IMR-90 (cell line): Measurements from ENCODE around the gene HEYL. TPM values are rescaled to one million over a fixed set of nuclear protein-coding genes. Genes with fewer than 3 reads are reported as not detected.

Experiments used
- ATAC-seq: fragments of 200-7000 bp; cut with Tn5 transposase; 2 replicates; pipeline ENCODE4 v1.9.1; 2020; ENCODE audit warnings: low read depth, mild to moderate bottlenecking, moderate library complexity
- BruUV-seq: library from RNA; stranded (reverse); fragments of 400-500 nt; replicated peaks from 2 replicates; lab custom pipeline; 2021; lab: Mats Ljungman, UMichigan
- CTCF ChIA-PET: fragments of 300-600 bp; formaldehyde crosslinking; extraction: SDS; loops from one replicate; lab custom pipeline; 2021; ENCODE audit warnings: antibody characterized with exemption; lab: Yijun Ruan, JAX
- POLR2A ChIA-PET: fragments of 300-600 bp; sonication (Branson Sonifier 250); formaldehyde crosslinking; loops from one replicate; lab custom pipeline; 2022; ENCODE audit warnings: antibody characterized with exemption; ENCODE audit not compliant: unreplicated experiment; lab: Charles Lee
- DNase-seq: peaks from one replicate; pipeline ENCODE4 v3.0.0; 2013
- H2AFZ ChIP-seq: replicated peaks from 2 replicates; pipeline ENCODE3; 2013; ENCODE audit warnings: low read length, mild to moderate bottlenecking; ENCODE audit not compliant: poor library complexity
- H2AK5ac ChIP-seq: 2 replicates; pipeline ENCODE4 v1.6.1; 2013; ENCODE audit warnings: low read depth, low read length, inconsistent platforms
- H2AK9ac ChIP-seq: replicated peaks from 2 replicates; pipeline ENCODE3; 2013; ENCODE audit warnings: mild to moderate bottlenecking, low read depth, low read length, moderate library complexity; ENCODE audit not compliant: poor library complexity
- H2BK120ac ChIP-seq: 2 replicates; pipeline ENCODE4 v1.6.1; 2013; ENCODE audit warnings: low read depth, low read length, inconsistent platforms
- H2BK15ac ChIP-seq: 3 replicates; pipeline ENCODE4 v1.6.1; 2013; ENCODE audit warnings: low read depth, low read length, inconsistent platforms
- H2BK20ac ChIP-seq: 2 replicates; pipeline ENCODE4 v1.6.1; 2013; ENCODE audit warnings: low read depth, mild to moderate bottlenecking, inconsistent platforms, low read length, moderate library complexity
- H2BK5ac ChIP-seq: 2 replicates; pipeline ENCODE4 v1.6.1; 2013; ENCODE audit warnings: mild to moderate bottlenecking, low read depth, low read length, inconsistent platforms; ENCODE audit not compliant: poor library complexity, severe bottlenecking
- H3K14ac ChIP-seq: replicated peaks from 2 replicates; pipeline ENCODE4 v1.6.1; 2013; ENCODE audit warnings: low read depth, low read length, inconsistent platforms
- H3K18ac ChIP-seq: 2 replicates; pipeline ENCODE4 v1.6.1; 2013; ENCODE audit warnings: low read depth, low read length, control low read depth
- H3K23ac ChIP-seq: 2 replicates; pipeline ENCODE4 v1.6.1; 2013; ENCODE audit warnings: low read depth, low read length, inconsistent platforms
- H3K27ac ChIP-seq: 2 replicates; pipeline ENCODE4 v1.5.1; 2013; ENCODE audit warnings: mild to moderate bottlenecking, control low read depth, low read length; ENCODE audit not compliant: insufficient read depth
- H3K27me3 ChIP-seq: 2 replicates; pipeline ENCODE4 v1.6.1; 2013; ENCODE audit warnings: low read length; ENCODE audit not compliant: control insufficient read depth, insufficient read depth
- H3K36me3 ChIP-seq: 2 replicates; pipeline ENCODE4 v1.6.1; 2013; ENCODE audit warnings: low read length, mixed read lengths; ENCODE audit not compliant: control insufficient read depth, insufficient read depth
- H3K4ac ChIP-seq: 2 replicates; pipeline ENCODE4 v1.6.1; 2013; ENCODE audit warnings: low read depth, low read length, inconsistent platforms
- H3K4me1 ChIP-seq: 2 replicates; pipeline ENCODE4 v1.6.1; 2013; ENCODE audit warnings: low read length, mixed read lengths; ENCODE audit not compliant: control insufficient read depth, insufficient read depth
- H3K4me2 ChIP-seq: 2 replicates; pipeline ENCODE4 v1.6.1; 2013; ENCODE audit warnings: low read depth, mild to moderate bottlenecking, control low read depth, low read length, moderate library complexity
- H3K4me3 ChIP-seq: 2 replicates; pipeline ENCODE4 v1.5.1; 2013; ENCODE audit warnings: low read depth, mild to moderate bottlenecking, control low read depth, low read length, moderate library complexity; ENCODE audit not compliant: insufficient read depth
- H3K56ac ChIP-seq: 2 replicates; pipeline ENCODE4 v1.6.1; 2013; ENCODE audit warnings: low read length, inconsistent platforms; ENCODE audit not compliant: insufficient read depth; ENCODE audit errors: extremely low read depth
- H3K79me1 ChIP-seq, 2 experiments: 2 replicates each; pipeline ENCODE4 v1.6.1; 2013; ENCODE audit warnings: low read length in 2 of 2, inconsistent platforms in 1 of 2, low read depth in 1 of 2
- H3K9ac ChIP-seq: 2 replicates; pipeline ENCODE4 v1.6.1; 2013; ENCODE audit warnings: low read depth, low read length, control low read depth
- H3K9me1 ChIP-seq: 2 replicates; pipeline ENCODE4 v1.6.1; 2013; ENCODE audit warnings: low read length, inconsistent platforms; ENCODE audit not compliant: insufficient read depth
- H3K9me3 ChIP-seq: 2 replicates; pipeline ENCODE4 v1.6.1; 2013; ENCODE audit warnings: low read length; ENCODE audit not compliant: control insufficient read depth, insufficient read depth
- H4K20me1 ChIP-seq: 2 replicates; pipeline ENCODE4 v1.6.1; 2013; ENCODE audit warnings: low read length, inconsistent platforms; ENCODE audit not compliant: insufficient read depth
- H4K5ac ChIP-seq: 2 replicates; pipeline ENCODE4 v1.6.1; 2013; ENCODE audit warnings: mild to moderate bottlenecking, low read depth, low read length, control low read depth
- H4K8ac ChIP-seq, 2 experiments: 2 replicates each; pipeline ENCODE4 v1.6.1; 2013; ENCODE audit warnings: low read depth in 2 of 2, low read length in 2 of 2, control low read depth in 1 of 2, inconsistent platforms in 1 of 2
- H4K91ac ChIP-seq: 2 replicates; pipeline ENCODE4 v1.6.1; 2013; ENCODE audit warnings: low read depth, low read length, inconsistent platforms; ENCODE audit not compliant: insufficient read depth
- BHLHE40 ChIP-seq: fragments of 150-350 bp; IDR thresholded peaks from 2 replicates; pipeline ENCODE4 v1.6.1; 2016; ENCODE audit warnings: mild to moderate bottlenecking, low read depth, low read length
- CEBPB ChIP-seq: IDR thresholded peaks from 2 replicates; pipeline ENCODE4 v1.6.1; 2012; ENCODE audit warnings: low read depth, low read length, improper control_type of control experiment
- CHD1 ChIP-seq: IDR thresholded peaks from 2 replicates; pipeline ENCODE4 v1.6.1; 2012; ENCODE audit warnings: low read depth, low read length, improper control_type of control experiment
- CTCF ChIP-seq: conservative IDR thresholded peaks from 2 replicates; pipeline ENCODE4 v1.5.1; 2012; ENCODE audit warnings: mild to moderate bottlenecking, low read depth, low read length, improper control_type of control experiment
- ELK1 ChIP-seq: fragments of 150-350 bp; IDR thresholded peaks from 2 replicates; pipeline ENCODE4 v1.6.1; 2016; ENCODE audit warnings: low read depth, mild to moderate bottlenecking, low read length, moderate library complexity, borderline replicate concordance
- MAFK ChIP-seq: IDR thresholded peaks from 2 replicates; pipeline ENCODE4 v1.6.1; 2012; ENCODE audit warnings: low read depth, low read length, improper control_type of control experiment
- MAZ ChIP-seq: IDR thresholded peaks from 2 replicates; pipeline ENCODE4 v1.6.1; 2012; ENCODE audit warnings: low read depth, mild to moderate bottlenecking, low read length, improper control_type of control experiment, moderate library complexity, borderline replicate concordance
- NFE2L2 ChIP-seq: fragments of 150-350 bp; IDR thresholded peaks from 2 replicates; pipeline ENCODE4 v1.6.1; 2016; ENCODE audit warnings: low read depth, mild to moderate bottlenecking, low read length
- RCOR1 ChIP-seq: IDR thresholded peaks from 2 replicates; pipeline ENCODE4 v1.6.1; 2012; ENCODE audit warnings: mild to moderate bottlenecking, low read length, improper control_type of control experiment; ENCODE audit not compliant: insufficient replicate concordance
- SMC3 ChIP-seq: fragments of 150-350 bp; IDR thresholded peaks from 2 replicates; pipeline ENCODE4 v1.6.1; 2016; ENCODE audit warnings: low read depth, mild to moderate bottlenecking, antibody characterized with exemption, low read length, moderate library complexity
- USF2 ChIP-seq: fragments of 150-350 bp; IDR thresholded peaks from 2 replicates; pipeline ENCODE4 v1.6.1; 2017; ENCODE audit warnings: mild to moderate bottlenecking, antibody characterized with exemption, low read length, low read depth
- WGBS, 2 experiments: methylation state at CpG; one replicate each; pipeline versions ENCODE4 v1.1.5 to v1.1.7; 2013; ENCODE audit warnings: missing lambda C conversion rate in 2 of 2; ENCODE audit not compliant: insufficient read length in 1 of 2; ENCODE audit errors: extremely low coverage in 2 of 2; 5-methylcytosine and 5-hydroxymethylcytosine counted together
- dilution Hi-C: fragments of 300-500 bp; cut with HindIII; formaldehyde crosslinking; loops from one replicate; pipeline ENCODE4 v1.14.3; 2018; ENCODE audit warnings: low sequenced_read_pairs; ENCODE audit not compliant: unreplicated experiment
- in situ Hi-C: fragments of 300-500 bp; cut with MboI; formaldehyde crosslinking; loops from 3 replicates; pipeline ENCODE4 v1.14.3; 2019; ENCODE audit warnings: low sequenced_read_pairs, inconsistent platforms, mixed read lengths
- intact Hi-C: fragments of 100-400 bp; cut with micrococcal nuclease; formaldehyde crosslinking; loops from 2 replicates; pipeline ENCODE4 v1.10.0; 2022
- polyA plus RNA-seq, 3 experiments: library from polyadenylated mRNA; depleted of rRNA; stranded (reverse); fragments of >200 nt; gene quantifications; 2 replicates each; pipeline ENCODE4 v1.2.3, GENCODE V29; 2012; ENCODE audit warnings: low replicate concordance in 1 of 3
- total RNA-seq: library from RNA; depleted of rRNA; stranded (reverse); fragments of >200 nt; gene quantifications from 2 replicates; pipeline ENCODE4 v1.2.3, GENCODE V29; 2012

The HEYL gene
- total and polyA plus RNA-seq, 2 of the 4 experiments (the other 2 are of a cell fraction) = 0.02 TPM; not detected in 1

- Histone ChIP-seq H3K18ac (no peak overlapping the region), H2BK120ac (no peak overlapping the region), H3K27me3 (peaks cover 75% of the 10 kb centered on the region), H3K4ac (no peak overlapping the region), H3K9me1 (no peaks in the 10 kb centered on the region), H2AK9ac (no peak overlapping the region), H3K4me2 (peak overlapping the region; percentile 57), H2BK20ac (no peak overlapping the region), H4K8ac (no peak overlapping the region), H3K14ac (no peak overlapping the region), H3K4me1 (no peaks in the 10 kb centered on the region; the same call in 1 of the 2 replicates), H4K20me1 (no peaks in the 10 kb centered on the region), H3K56ac (no peak overlapping the region), H3K9ac (no peak overlapping the region), H2BK15ac (no peak overlapping the region), H3K23ac (no peak overlapping the region), H3K79me1 (no peaks in the 10 kb centered on the region), H4K5ac (no peak overlapping the region), H2AFZ (peak overlapping the region; percentile 44), H3K4me3 (peak overlapping the region; percentile 29; the same call in 1 of the 2 replicates), H2BK5ac (no peak overlapping the region), H3K36me3 (no peaks in the 10 kb centered on the region), H2AK5ac (no peak overlapping the region), H4K91ac (no peak overlapping the region), H3K27ac (no peak overlapping the region), H3K9me3 (no peaks in the 10 kb centered on the region; the same call in 1 of the 2 replicates)
- intact Hi-C loops = loop anchor here (5.0 kb wide), 1 partner anchor 41 kb away; no protein-coding TSS in a partner anchor
- no TSS peak for BruUV-seq
- WGBS, 2 experiments = 8% methylated on average over 13 of the region's 26 CpGs; no CpG with 5 or more reads in 1 of the 2 experiments
- DNase-seq (no peak), ATAC-seq (no peak)
- dilution Hi-C loops = no loop called here
- in situ Hi-C loops = no loop called here
- CTCF ChIA-PET = interaction anchor here (1.7 kb wide), 2 partner anchors 12 to 13 kb away, joined by 6 read pairs; no protein-coding TSS in a partner anchor
- TF ChIP-seq BHLHE40 (no peak), MAZ (no peak), MAFK (no peak), RCOR1 (no peak), CHD1 (no peak), ELK1 (no peak), USF2 (no peak), SMC3 (no peak), CEBPB (no peak), NFE2L2 (no peak), CTCF (no peak)
- POLR2A ChIA-PET = no interaction called here
Observed at GRCh38 chr1:39671433-39671792, 32.0 kb upstream of the HEYL start.
